IMR-90 (cell line): ENCODE data around the gene ADPGK. TPM values are rescaled to one million over a fixed set of nuclear protein-coding genes. Genes with fewer than 3 reads are reported as not detected.

Source experiments
- ATAC-seq: fragments of 200-7000 bp; cut with Tn5 transposase; 2 replicates; pipeline ENCODE4 v1.9.1; 2020; ENCODE audit warnings: low read depth, mild to moderate bottlenecking, moderate library complexity
- BruUV-seq: library from RNA; stranded (reverse); fragments of 400-500 nt; replicated peaks from 2 replicates; lab custom pipeline; 2021; lab: Mats Ljungman, UMichigan
- CTCF ChIA-PET: fragments of 300-600 bp; formaldehyde crosslinking; extraction: SDS; loops from one replicate; lab custom pipeline; 2021; ENCODE audit warnings: antibody characterized with exemption; lab: Yijun Ruan, JAX
- POLR2A ChIA-PET: fragments of 300-600 bp; sonication (Branson Sonifier 250); formaldehyde crosslinking; loops from one replicate; lab custom pipeline; 2022; ENCODE audit warnings: antibody characterized with exemption; ENCODE audit not compliant: unreplicated experiment; lab: Charles Lee
- DNase-seq: peaks from one replicate; pipeline ENCODE4 v3.0.0; 2013
- H2AFZ ChIP-seq: replicated peaks from 2 replicates; pipeline ENCODE3; 2013; ENCODE audit warnings: low read length, mild to moderate bottlenecking; ENCODE audit not compliant: poor library complexity
- H2AK5ac ChIP-seq: 2 replicates; pipeline ENCODE4 v1.6.1; 2013; ENCODE audit warnings: low read depth, low read length, inconsistent platforms
- H2AK9ac ChIP-seq: replicated peaks from 2 replicates; pipeline ENCODE3; 2013; ENCODE audit warnings: mild to moderate bottlenecking, low read depth, low read length, moderate library complexity; ENCODE audit not compliant: poor library complexity
- H2BK120ac ChIP-seq: 2 replicates; pipeline ENCODE4 v1.6.1; 2013; ENCODE audit warnings: low read depth, low read length, inconsistent platforms
- H2BK15ac ChIP-seq: 3 replicates; pipeline ENCODE4 v1.6.1; 2013; ENCODE audit warnings: low read depth, low read length, inconsistent platforms
- H2BK20ac ChIP-seq: 2 replicates; pipeline ENCODE4 v1.6.1; 2013; ENCODE audit warnings: low read depth, mild to moderate bottlenecking, inconsistent platforms, low read length, moderate library complexity
- H2BK5ac ChIP-seq: 2 replicates; pipeline ENCODE4 v1.6.1; 2013; ENCODE audit warnings: mild to moderate bottlenecking, low read depth, low read length, inconsistent platforms; ENCODE audit not compliant: poor library complexity, severe bottlenecking
- H3K14ac ChIP-seq: replicated peaks from 2 replicates; pipeline ENCODE4 v1.6.1; 2013; ENCODE audit warnings: low read depth, low read length, inconsistent platforms
- H3K18ac ChIP-seq: 2 replicates; pipeline ENCODE4 v1.6.1; 2013; ENCODE audit warnings: low read depth, low read length, control low read depth
- H3K23ac ChIP-seq: 2 replicates; pipeline ENCODE4 v1.6.1; 2013; ENCODE audit warnings: low read depth, low read length, inconsistent platforms
- H3K27ac ChIP-seq: 2 replicates; pipeline ENCODE4 v1.5.1; 2013; ENCODE audit warnings: mild to moderate bottlenecking, control low read depth, low read length; ENCODE audit not compliant: insufficient read depth
- H3K27me3 ChIP-seq: 2 replicates; pipeline ENCODE4 v1.6.1; 2013; ENCODE audit warnings: low read length; ENCODE audit not compliant: control insufficient read depth, insufficient read depth
- H3K36me3 ChIP-seq: 2 replicates; pipeline ENCODE4 v1.6.1; 2013; ENCODE audit warnings: low read length, mixed read lengths; ENCODE audit not compliant: control insufficient read depth, insufficient read depth
- H3K4ac ChIP-seq: 2 replicates; pipeline ENCODE4 v1.6.1; 2013; ENCODE audit warnings: low read depth, low read length, inconsistent platforms
- H3K4me1 ChIP-seq: 2 replicates; pipeline ENCODE4 v1.6.1; 2013; ENCODE audit warnings: low read length, mixed read lengths; ENCODE audit not compliant: control insufficient read depth, insufficient read depth
- H3K4me2 ChIP-seq: 2 replicates; pipeline ENCODE4 v1.6.1; 2013; ENCODE audit warnings: low read depth, mild to moderate bottlenecking, control low read depth, low read length, moderate library complexity
- H3K4me3 ChIP-seq: 2 replicates; pipeline ENCODE4 v1.5.1; 2013; ENCODE audit warnings: low read depth, mild to moderate bottlenecking, control low read depth, low read length, moderate library complexity; ENCODE audit not compliant: insufficient read depth
- H3K56ac ChIP-seq: 2 replicates; pipeline ENCODE4 v1.6.1; 2013; ENCODE audit warnings: low read length, inconsistent platforms; ENCODE audit not compliant: insufficient read depth; ENCODE audit errors: extremely low read depth
- H3K79me1 ChIP-seq, 2 experiments: 2 replicates each; pipeline ENCODE4 v1.6.1; 2013; ENCODE audit warnings: low read length in 2 of 2, inconsistent platforms in 1 of 2, low read depth in 1 of 2
- H3K9ac ChIP-seq: 2 replicates; pipeline ENCODE4 v1.6.1; 2013; ENCODE audit warnings: low read depth, low read length, control low read depth
- H3K9me1 ChIP-seq: 2 replicates; pipeline ENCODE4 v1.6.1; 2013; ENCODE audit warnings: low read length, inconsistent platforms; ENCODE audit not compliant: insufficient read depth
- H3K9me3 ChIP-seq: 2 replicates; pipeline ENCODE4 v1.6.1; 2013; ENCODE audit warnings: low read length; ENCODE audit not compliant: control insufficient read depth, insufficient read depth
- H4K20me1 ChIP-seq: 2 replicates; pipeline ENCODE4 v1.6.1; 2013; ENCODE audit warnings: low read length, inconsistent platforms; ENCODE audit not compliant: insufficient read depth
- H4K5ac ChIP-seq: 2 replicates; pipeline ENCODE4 v1.6.1; 2013; ENCODE audit warnings: mild to moderate bottlenecking, low read depth, low read length, control low read depth
- H4K8ac ChIP-seq, 2 experiments: 2 replicates each; pipeline ENCODE4 v1.6.1; 2013; ENCODE audit warnings: low read depth in 2 of 2, low read length in 2 of 2, control low read depth in 1 of 2, inconsistent platforms in 1 of 2
- H4K91ac ChIP-seq: 2 replicates; pipeline ENCODE4 v1.6.1; 2013; ENCODE audit warnings: low read depth, low read length, inconsistent platforms; ENCODE audit not compliant: insufficient read depth
- BHLHE40 ChIP-seq: fragments of 150-350 bp; IDR thresholded peaks from 2 replicates; pipeline ENCODE4 v1.6.1; 2016; ENCODE audit warnings: mild to moderate bottlenecking, low read depth, low read length
- CEBPB ChIP-seq: IDR thresholded peaks from 2 replicates; pipeline ENCODE4 v1.6.1; 2012; ENCODE audit warnings: low read depth, low read length, improper control_type of control experiment
- CHD1 ChIP-seq: IDR thresholded peaks from 2 replicates; pipeline ENCODE4 v1.6.1; 2012; ENCODE audit warnings: low read depth, low read length, improper control_type of control experiment
- FOS ChIP-seq: fragments of 150-350 bp; IDR thresholded peaks from 2 replicates; pipeline ENCODE4 v1.6.1; 2016; ENCODE audit warnings: low read depth, low read length
- MAFK ChIP-seq: IDR thresholded peaks from 2 replicates; pipeline ENCODE4 v1.6.1; 2012; ENCODE audit warnings: low read depth, low read length, improper control_type of control experiment
- MAZ ChIP-seq: IDR thresholded peaks from 2 replicates; pipeline ENCODE4 v1.6.1; 2012; ENCODE audit warnings: low read depth, mild to moderate bottlenecking, low read length, improper control_type of control experiment, moderate library complexity, borderline replicate concordance
- MXI1 ChIP-seq: IDR thresholded peaks from 2 replicates; pipeline ENCODE4 v1.6.1; 2012; ENCODE audit warnings: low read depth, mild to moderate bottlenecking, low read length, moderate library complexity, borderline replicate concordance
- NFE2L2 ChIP-seq: fragments of 150-350 bp; IDR thresholded peaks from 2 replicates; pipeline ENCODE4 v1.6.1; 2016; ENCODE audit warnings: low read depth, mild to moderate bottlenecking, low read length
- RAD21 ChIP-seq: IDR thresholded peaks from 2 replicates; pipeline ENCODE4 v1.6.1; 2012; ENCODE audit warnings: low read length, improper control_type of control experiment
- RCOR1 ChIP-seq: IDR thresholded peaks from 2 replicates; pipeline ENCODE4 v1.6.1; 2012; ENCODE audit warnings: mild to moderate bottlenecking, low read length, improper control_type of control experiment; ENCODE audit not compliant: insufficient replicate concordance
- SMC3 ChIP-seq: fragments of 150-350 bp; IDR thresholded peaks from 2 replicates; pipeline ENCODE4 v1.6.1; 2016; ENCODE audit warnings: low read depth, mild to moderate bottlenecking, antibody characterized with exemption, low read length, moderate library complexity
- WGBS, 2 experiments: methylation state at CpG; one replicate each; pipeline versions ENCODE4 v1.1.5 to v1.1.7; 2013; ENCODE audit warnings: missing lambda C conversion rate in 2 of 2; ENCODE audit not compliant: insufficient read length in 1 of 2; ENCODE audit errors: extremely low coverage in 2 of 2; 5-methylcytosine and 5-hydroxymethylcytosine counted together
- dilution Hi-C: fragments of 300-500 bp; cut with HindIII; formaldehyde crosslinking; loops from one replicate; pipeline ENCODE4 v1.14.3; 2018; ENCODE audit warnings: low sequenced_read_pairs; ENCODE audit not compliant: unreplicated experiment
- in situ Hi-C: fragments of 300-500 bp; cut with MboI; formaldehyde crosslinking; loops from 3 replicates; pipeline ENCODE4 v1.14.3; 2019; ENCODE audit warnings: low sequenced_read_pairs, inconsistent platforms, mixed read lengths
- intact Hi-C: fragments of 100-400 bp; cut with micrococcal nuclease; formaldehyde crosslinking; loops from 2 replicates; pipeline ENCODE4 v1.10.0; 2022
- polyA plus RNA-seq, 3 experiments: library from polyadenylated mRNA; depleted of rRNA; stranded (reverse); fragments of >200 nt; gene quantifications; 2 replicates each; pipeline ENCODE4 v1.2.3, GENCODE V29; 2012; ENCODE audit warnings: low replicate concordance in 1 of 3
- total RNA-seq: library from RNA; depleted of rRNA; stranded (reverse); fragments of >200 nt; gene quantifications from 2 replicates; pipeline ENCODE4 v1.2.3, GENCODE V29; 2012
- TF ChIP-seq, protein P1 (sequence below): conservative IDR thresholded peaks from 2 replicates; pipeline ENCODE4 v1.5.1; 2012; ENCODE audit warnings: mild to moderate bottlenecking, low read depth, low read length, improper control_type of control experiment

ADPGK gene
- total and polyA plus RNA-seq, 2 of the 4 experiments (the other 2 are of a cell fraction), result 53.2 to 62.8 TPM

DNA sequence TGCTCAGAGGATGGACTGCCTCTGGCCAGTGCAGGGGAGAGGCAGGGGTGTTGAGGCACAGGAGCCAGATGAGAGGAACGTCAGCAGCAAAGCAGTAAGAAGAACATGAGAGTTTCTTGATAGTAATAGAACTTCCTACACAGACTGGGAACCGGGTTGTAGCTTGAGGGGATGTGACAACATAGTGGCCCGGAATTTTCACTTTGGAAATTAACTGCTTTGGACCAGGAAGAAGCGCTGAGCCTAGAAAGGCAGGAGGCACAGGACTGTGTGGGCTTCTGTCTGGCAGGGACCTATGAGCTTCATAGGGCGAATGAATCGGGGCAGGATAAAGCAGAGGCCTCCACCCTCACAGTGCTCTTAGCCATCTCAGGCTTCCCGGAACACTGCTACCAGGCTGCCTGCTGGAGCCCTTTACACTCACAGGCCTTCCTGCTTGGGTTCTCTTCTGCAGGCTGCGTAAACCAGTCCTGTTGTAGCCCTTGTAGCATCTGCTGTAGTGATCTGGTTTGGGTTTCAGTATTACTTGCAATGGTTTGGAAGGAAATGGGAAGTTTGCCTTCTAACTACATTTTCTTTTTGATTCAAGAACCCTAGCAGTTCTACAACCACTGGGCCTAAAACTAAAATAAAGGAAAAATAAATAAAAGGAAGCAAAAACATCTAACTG is 3.3 kb upstream of the ADPGK start:
- peak overlapping the region in 1 of 2 experiments; percentile 88; a peak in 1 of 4 replicates for H4K8ac ChIP-seq
- no peak overlapping the region for H3K9ac ChIP-seq
- no peaks in the 10 kb centered on the region for H3K27me3 ChIP-seq
- no peak overlapping the region for H3K56ac ChIP-seq
- no peak for ATAC-seq
- H3K4me2 ChIP-seq, result no peak overlapping the region
- no peak overlapping the region for H2BK15ac ChIP-seq
- peaks cover 21% of the 10 kb centered on the region for H3K9me1 ChIP-seq
- dilution Hi-C loops (no loop called here), intact Hi-C loops (no loop called here), in situ Hi-C loops (loop anchor here (5.0 to 10.0 kb wide), 2 partner anchors 295 to 488 kb away; no protein-coding TSS in a partner anchor)
- no peak for DNase-seq
- ChIA-PET CTCF (no interaction called here), POLR2A (no interaction called here)
- no peak overlapping the region for H3K18ac ChIP-seq
- H2AFZ ChIP-seq, result no peak overlapping the region
- peaks cover 20% of the 10 kb centered on the region for H3K4me1 ChIP-seq
- peak overlapping the region; percentile 68 for H3K4ac ChIP-seq
- BruUV-seq, result no TSS peak
- no CpG with 5 or more reads among the region's 8 CpGs for WGBS, 2 experiments
- H4K20me1 ChIP-seq, result no peaks in the 10 kb centered on the region
- no peak overlapping the region for H2AK9ac ChIP-seq
- H3K79me1 ChIP-seq, result peaks cover 6 to 14% of the 10 kb centered on the region in 2 experiments; a peak in 3 of 4 replicates
- no peak overlapping the region for H2BK20ac ChIP-seq
- no peaks in the 10 kb centered on the region for H3K36me3 ChIP-seq
- H3K23ac ChIP-seq, result peak overlapping the region; percentile 50; the same call in 1 of the 2 replicates
- H3K27ac ChIP-seq, result no peak overlapping the region
- H3K9me3 ChIP-seq, result no peaks in the 10 kb centered on the region
- H2BK5ac ChIP-seq, result no peak overlapping the region
- H3K4me3 ChIP-seq, result no peak overlapping the region
- TF ChIP-seq, protein P1, sequence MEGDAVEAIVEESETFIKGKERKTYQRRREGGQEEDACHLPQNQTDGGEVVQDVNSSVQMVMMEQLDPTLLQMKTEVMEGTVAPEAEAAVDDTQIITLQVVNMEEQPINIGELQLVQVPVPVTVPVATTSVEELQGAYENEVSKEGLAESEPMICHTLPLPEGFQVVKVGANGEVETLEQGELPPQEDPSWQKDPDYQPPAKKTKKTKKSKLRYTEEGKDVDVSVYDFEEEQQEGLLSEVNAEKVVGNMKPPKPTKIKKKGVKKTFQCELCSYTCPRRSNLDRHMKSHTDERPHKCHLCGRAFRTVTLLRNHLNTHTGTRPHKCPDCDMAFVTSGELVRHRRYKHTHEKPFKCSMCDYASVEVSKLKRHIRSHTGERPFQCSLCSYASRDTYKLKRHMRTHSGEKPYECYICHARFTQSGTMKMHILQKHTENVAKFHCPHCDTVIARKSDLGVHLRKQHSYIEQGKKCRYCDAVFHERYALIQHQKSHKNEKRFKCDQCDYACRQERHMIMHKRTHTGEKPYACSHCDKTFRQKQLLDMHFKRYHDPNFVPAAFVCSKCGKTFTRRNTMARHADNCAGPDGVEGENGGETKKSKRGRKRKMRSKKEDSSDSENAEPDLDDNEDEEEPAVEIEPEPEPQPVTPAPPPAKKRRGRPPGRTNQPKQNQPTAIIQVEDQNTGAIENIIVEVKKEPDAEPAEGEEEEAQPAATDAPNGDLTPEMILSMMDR, result no peak
- TF ChIP-seq BHLHE40 (no peak), RAD21 (no peak), FOS (no peak), RCOR1 (no peak), MAFK (no peak), MAZ (no peak), CEBPB (no peak), CHD1 (no peak), SMC3 (no peak), MXI1 (no peak), NFE2L2 (no peak)
- H4K5ac ChIP-seq, result no peak overlapping the region
- H2BK120ac ChIP-seq, result peak overlapping the region; percentile 62; the same call in 1 of the 2 replicates
- H4K91ac ChIP-seq, result peak overlapping the region; percentile 75; the same call in 1 of the 2 replicates
- H3K14ac ChIP-seq, result no peak overlapping the region; the same call in 1 of the 2 replicates
- no peak overlapping the region for H2AK5ac ChIP-seq
